Iris pigment epithelial cell (primary cell): Measurements from ENCODE around the gene MYBL2.

Experiments
- DNase-seq: peaks from one replicate; pipeline ENCODE4 v3.0.0-alpha.2; 2011; ENCODE audit warnings: low read depth

Gene MYBL2

DNA sequence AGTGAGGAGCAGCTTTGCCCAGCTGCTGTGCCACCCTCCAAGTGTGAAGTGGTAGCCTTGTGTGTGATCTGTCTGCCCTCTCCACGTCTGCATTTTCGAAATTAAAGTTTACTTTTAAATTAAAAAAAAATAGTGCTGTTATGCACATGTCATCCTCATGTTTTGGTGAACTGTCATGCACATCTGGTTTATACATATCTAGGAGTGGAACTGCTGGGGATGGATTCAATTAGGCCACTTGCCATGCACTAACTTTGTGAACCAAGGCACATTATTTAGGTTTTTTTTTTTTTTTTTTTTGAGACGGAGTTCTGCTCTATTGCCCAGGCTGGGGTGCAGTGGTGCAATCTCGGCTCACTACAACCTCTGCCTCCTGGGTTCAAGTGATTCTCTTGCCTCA, 56.3 kb downstream of the MYBL2 start:
- DNase-seq, result no peak

DNA sequence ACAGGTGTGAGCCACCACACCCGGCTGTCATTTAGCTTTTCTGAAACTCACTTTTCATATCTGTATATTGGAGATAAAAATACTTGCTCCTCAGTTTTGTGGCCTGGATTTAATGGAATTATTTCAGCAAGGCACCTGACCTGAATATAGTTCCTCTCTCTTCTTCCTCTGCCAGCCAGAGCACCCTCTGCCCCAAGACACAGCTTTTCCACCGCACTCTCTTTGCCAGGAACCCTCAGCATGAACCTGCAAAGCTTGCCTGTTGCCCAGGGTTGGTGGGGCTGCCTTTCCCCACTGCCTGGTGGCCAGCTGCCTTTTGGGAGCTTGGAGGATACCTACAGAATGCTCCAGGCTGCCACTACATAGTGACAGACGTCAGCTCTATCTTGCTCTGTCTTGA, 56.8 kb downstream of the MYBL2 start:
- no peak for DNase-seq

DNA sequence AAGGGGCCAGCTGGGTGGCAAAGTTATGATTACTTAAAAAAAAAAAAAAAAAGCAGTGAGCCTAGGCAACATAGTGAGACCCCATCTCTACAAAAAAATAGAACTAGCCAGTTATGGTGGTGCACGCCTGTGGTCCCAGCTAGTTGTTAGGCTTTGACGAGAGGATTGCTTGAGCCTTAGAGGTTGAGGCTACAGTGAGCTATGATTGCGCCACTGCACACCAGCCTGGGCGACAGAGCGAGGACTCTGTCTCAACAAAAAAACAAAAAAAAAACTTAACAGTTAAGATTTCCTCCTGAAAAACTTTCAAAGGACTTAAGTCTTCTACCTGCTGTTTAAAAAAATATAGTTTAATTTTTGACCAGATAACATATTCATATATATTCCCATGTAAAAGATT, 57.5 kb downstream of the MYBL2 start:
- no peak for DNase-seq

DNA sequence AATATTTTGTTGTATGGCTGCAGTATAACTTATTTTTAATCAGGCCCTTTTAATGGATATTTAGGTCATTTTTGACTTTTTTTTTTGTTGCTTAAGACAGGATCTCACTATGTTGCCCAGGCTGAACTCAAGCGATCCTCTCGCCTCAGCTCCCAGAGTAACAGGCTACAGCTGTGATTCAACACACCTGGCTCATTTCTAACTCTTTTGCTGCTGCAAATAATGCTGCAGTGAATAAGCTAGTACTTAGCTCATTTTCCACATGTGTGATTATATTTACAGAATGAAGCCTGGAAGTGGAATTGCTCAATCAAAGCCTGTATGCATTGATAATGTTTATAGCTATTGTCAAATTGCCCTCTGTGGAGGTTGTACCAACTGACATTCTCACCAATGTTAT, 58.8 kb downstream of the MYBL2 start:
- no peak for DNase-seq

DNA sequence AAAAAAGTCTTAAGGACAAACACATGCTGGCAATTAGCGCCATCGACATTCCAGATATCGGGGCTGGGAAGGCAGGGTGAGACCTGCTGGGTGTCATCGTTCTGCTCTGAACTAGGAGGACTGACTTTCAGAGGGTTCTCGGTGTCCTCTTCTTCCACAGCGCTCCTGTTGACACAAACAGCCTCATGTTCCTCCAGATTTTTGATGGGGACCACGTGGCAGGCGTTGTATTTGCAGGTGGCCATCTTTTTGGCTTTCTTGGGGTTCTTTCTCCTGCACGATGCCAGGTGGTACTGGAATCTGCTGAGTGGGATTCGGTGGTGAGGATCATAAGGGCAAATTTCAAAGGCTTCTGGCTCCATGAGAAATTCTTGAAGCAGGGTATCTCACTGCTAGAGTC, 59.4 kb downstream of the MYBL2 start:
- DNase-seq, result no peak

DNA sequence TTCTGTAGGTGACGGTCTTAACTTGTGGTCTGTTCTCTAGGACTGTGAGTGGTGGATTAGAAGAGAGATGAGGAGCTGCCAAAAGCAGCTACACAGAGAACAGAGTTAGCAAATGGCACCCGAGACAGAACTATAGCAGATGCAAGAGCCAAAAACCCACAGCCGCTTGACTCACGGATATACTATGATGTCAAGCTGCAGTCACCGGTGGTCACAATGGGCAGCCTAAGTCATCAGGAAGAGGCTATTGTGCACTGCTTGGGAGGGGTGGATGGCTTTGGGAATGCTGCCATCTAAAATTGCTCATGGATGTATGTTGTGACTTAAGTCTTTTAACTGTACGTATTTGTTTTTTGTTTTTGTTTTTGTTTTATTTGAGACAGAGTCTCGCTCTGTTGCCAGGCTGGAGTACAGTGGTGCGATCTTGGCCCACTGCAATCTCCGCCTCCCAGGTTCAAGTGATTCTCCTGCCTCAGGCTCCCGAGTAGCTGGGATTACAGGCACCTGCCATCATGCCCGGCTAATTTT, 60.0 kb downstream of the MYBL2 start, which contains the start of gene GTSF1L:
Gene GTSF1L (minus strand): TSS at position 192 of the 528 bp plus-strand sequence. CDS start 308 bp downstream, outside the sequence.
- DNase-seq, result peak; percentile 39

DNA sequence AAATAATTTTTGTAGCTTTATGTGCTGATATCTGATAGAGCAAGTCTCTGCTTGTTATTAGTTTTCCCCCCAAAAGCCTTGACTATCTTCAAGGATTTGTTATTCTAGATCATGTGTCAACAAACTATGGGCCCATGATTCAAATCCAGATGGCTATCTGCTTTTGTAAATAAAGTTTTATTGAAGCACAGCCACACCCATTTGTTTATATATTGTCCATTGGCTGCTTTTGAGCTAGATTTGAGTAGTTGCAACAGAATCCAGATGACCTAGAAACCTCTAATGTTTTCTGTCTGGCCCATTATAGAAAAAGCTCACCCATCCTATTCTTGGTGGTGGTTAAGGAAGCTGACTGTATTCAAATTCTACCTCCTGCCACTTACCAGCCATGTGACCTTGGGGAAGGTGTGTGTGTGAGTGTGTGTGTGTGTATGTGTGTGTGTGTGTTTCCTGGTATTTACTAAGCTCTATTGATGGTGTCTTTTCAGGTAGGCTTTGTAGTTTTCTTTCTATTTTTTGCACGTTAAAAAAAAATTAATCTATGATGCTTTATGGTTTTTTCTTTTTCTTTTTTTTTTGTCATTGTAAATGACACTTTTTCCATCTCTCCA, 61.2 kb downstream of the MYBL2 start:
- no peak for DNase-seq

DNA sequence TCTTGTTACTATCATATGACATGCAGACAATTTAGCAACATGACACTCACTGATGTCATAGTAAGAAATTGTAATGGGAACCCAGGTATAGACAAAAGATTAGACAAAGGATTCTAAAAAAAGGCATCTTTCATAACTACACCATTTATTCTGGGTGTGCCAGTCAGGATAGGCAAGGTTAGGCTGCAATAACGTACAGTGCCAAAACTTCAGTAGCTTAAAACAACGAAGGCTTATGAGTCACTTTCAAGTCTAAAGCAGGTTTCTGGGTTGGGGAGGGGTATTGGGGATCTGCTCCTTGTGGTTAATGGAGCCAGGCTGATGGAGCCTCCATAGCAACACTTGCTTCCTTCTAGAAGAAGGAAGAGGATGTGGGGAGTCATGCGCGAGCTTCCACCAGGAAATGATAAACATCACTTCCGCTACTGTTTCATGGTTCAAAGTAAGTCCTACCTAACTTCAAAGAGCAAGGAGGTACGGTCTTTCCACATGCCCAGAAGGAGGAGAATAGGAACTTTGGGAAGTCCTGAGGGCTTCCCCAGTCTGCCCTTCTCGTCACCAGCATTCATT, 61.9 kb downstream of the MYBL2 start:
- DNase-seq, result no peak

DNA sequence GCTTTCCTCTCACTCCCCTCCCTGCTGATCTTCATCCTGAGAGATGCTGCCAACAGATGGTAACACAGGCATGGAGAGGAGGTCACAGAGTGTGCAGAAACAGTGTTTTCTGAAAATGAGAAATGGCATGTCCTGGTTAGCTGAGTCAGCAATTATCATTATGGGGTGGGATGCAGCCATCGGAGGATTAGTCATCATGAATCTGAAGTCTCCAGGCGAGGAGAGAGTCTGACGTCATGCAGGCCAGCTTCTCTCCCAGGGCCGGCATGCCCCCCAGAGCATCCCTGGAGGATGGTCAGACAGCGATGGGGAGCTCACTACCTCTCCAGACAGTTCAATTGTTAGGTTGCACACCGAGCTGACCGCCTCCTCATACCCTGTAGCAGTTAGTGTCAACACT, 64.6 kb downstream of the MYBL2 start:
- DNase-seq, result peak; percentile 71

DNA sequence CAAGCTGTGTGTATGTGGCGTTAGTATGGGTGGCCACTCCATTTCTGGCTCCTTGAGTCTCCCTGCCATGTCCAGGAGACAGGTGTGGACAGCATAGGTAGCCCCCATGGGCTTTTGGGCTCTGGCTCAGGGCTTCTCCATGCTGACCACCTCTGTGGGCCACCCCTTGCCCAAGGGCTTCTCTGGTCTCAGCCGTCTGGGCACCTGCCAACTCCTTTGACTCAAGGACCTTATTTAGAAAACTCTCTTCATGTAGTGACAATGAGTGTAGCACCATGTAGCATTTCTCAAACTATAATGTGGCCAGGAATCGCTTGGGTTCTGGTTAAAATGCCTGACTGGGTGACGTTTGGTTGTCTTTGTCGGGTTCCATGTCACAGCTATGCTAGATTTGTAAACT, 65.0 kb downstream of the MYBL2 start:
- DNase-seq, result no peak

DNA sequence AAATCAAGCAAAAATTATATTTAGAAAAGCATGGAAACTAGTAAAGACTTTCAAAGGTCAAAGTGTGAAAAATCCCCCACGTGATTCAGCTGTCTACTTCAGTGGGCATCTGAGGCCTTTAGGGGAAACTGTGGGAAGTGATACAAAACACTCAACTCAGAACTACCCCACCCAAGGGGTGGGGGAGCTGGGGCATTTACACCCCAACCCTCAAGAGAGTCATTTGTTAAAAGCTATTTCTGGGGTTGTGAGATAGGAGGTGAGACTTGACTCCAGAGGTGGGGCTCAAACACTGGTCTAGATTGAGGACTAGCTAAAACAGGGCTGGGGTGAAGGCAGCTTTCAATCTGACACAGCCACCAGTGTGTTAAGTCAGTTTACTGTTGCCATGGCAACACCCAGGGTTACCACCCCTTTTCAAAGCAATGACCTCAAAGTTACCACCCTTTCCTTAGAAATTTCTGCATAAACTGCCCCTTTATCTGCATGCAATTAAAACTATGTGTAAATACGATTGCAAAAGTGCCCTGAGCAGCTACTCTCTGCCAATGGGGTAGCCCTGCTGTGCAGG, 69.8 kb downstream of the MYBL2 start:
- no peak for DNase-seq

DNA sequence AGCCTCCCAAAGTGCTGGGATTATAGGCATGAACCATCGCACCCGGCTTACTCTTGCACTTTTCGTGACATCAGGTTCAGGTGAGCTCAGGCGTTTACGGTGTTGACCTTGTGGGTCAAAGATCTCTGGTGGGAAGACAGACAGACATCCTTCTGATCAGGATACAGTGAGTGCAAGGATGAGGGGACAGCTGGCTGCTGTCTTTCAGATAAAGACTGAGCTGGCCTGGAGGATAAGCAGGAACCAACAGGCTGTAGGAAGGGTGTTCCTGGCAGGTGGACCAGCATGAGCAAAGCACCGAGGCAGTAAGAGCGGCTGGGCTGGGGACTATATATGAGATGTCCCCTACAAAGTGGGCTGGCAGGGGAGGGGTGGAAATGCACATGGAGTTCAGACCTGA, 71.0 kb downstream of the MYBL2 start:
- DNase-seq, result no peak

DNA sequence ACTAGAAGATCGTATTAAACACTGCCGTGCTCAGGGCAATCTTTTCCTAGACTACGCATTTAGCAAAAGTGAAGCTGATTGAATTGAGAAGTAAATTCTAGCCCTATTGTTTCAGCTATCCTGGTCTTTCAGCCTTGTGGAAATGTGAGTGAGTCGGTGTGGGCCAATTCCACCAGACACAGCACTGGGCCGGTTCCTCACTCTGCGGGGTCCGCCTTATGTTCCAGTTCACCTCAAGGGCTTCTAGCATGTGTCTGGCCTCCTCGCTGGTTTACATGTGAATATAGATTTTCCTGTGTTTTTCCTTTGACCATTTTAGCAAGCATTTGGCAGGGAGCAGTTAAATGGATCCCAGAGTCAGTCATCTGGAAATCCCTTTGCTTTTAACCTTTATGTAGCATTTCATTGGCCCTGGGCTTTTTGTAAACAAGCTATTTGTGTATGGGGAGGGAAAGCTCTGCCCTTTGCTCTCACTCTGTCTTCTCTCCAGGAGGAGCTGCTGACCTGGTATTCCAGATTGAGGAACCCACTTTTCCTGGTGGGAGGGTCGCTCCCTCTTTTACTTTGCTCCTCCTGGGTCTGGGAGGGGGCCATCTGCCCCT, 72.3 kb downstream of the MYBL2 start:
- no peak for DNase-seq

DNA sequence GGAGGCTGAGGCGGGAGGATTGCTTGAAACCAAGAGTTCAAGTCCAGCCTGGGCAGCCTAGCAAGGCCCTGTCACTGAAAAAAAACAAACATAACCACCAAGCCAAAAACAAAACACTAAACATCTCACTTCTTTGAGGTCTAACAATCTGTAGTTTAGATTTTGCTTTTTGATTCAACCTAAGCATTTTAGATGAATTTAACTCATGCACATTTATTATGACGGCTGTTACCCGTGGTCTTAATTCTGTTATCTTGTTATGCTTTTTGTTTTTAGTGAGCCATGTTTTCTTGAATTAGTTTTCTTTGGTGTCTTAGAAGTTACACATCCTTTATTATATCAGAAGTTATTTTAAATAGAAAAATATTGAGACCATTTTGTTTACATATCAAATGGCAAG, 73.7 kb downstream of the MYBL2 start:
- DNase-seq, result no peak

DNA sequence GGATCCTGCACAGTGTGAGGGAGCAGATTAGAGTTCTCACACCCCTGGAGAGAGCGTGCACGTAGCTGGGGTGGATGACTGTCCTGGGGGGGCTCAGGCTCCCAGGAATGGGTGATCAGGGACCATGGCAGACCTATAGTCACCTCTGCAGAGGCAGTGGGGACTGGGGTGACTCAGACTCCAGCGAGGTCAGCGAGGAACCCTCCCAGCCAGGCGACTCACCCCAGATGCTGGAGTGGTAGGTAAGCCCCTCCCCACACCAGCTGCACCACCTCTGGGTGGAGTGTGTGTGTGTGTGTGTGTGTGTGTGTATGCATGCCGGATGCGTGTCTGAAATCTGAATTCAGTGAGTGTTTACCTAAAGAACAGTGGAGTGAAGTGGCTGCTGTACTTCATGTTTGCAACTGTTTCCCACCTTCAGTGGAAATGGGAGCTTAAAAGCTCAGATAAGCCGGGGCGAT, 77.3 kb downstream of the MYBL2 start:
- DNase-seq, result no peak

DNA sequence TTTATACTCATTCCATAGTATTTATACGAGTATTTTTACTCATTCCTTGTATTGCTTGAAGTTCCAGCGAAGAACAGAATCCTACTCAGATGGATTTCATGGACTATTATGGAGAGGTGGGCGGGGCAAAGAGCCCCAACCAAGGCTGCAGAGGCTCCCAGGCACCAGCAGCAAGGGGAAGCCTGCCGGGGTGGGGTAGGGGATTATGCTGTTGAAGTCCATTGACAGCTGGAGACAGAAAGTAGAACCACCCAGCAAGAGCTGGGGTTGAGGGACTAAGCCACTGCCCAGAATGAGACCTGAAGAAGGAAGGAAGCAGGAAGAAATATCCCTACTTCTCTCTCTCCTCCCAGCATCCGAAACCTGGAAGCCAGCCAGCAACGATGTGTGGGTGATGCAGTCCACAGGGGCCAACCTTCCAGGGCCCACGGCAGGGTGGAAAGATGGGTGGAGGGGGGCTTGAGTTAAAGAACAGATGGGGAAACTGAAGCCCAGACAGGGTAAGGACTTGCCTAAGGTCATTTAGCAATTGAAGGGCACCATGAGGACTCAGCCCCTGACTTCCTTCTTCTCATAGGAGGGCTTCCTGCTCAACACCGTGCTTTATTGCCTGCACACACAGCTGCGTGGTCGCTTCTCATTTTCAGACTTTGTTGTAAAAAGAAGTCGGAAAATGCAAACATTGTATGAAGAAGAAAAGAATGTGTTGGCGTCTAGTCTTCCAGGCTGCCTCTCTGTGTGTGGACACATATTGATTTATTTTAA, 78.2 kb downstream of the MYBL2 start:
- DNase-seq, result no peak

DNA sequence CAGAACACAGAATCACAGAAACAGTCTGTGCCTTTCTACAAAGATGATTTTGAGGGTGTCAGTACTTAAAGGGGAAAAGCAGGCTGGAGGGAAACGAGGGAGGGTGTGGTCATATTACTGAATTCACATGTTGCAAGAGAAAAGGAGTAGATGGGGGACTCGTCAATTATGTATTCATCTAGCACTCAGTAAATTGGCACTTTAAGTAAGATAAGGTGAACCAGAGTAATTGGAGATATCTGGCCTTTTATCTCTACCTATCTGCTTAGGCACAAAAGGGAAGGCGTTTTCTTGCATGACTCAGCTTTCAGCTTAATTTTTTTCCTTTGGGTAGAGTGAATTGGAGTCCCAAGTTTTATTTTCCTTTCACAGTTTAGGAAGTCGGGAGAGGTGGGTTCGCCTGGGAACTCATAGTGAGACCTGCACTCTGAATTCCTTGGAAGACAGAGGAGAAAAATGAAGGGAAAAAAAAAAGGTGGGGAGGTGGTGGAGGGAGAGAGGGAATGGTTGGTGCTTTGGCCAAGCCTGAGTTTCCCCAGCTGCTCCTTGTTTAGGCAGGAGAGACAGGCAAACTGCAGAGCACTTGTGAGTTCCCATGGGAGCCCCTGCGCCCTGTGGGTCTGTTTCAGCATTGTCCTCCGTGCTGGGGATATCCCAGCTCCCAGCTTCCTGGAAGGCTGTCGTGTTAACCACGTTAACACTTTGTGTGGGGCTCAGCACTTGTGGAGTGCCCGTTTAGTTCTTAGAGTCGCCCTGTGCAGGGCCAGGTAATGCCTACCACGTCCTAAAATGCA, 79.6 kb downstream of the MYBL2 start:
- DNase-seq, result no peak

DNA sequence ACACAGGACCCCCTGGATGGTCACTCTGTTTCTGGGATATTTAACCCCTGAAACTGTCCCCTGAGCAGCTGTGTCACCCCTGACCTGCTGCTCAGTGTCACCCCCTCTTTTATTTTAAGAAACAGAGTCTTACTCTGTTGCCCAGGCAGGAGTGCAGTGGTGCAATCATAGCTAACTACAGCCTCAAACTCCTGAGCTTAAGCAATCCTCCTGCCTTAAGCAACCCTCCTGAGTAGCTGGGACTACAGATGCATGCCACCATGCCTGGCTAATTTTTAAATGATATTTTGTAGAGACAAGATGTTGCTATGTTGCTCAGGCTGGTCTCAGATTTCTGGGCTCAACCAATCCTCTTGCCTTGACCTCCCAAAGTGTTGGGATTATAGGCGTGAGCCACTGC, 81.4 kb downstream of the MYBL2 start:
- DNase-seq, result peak; percentile 74

DNA sequence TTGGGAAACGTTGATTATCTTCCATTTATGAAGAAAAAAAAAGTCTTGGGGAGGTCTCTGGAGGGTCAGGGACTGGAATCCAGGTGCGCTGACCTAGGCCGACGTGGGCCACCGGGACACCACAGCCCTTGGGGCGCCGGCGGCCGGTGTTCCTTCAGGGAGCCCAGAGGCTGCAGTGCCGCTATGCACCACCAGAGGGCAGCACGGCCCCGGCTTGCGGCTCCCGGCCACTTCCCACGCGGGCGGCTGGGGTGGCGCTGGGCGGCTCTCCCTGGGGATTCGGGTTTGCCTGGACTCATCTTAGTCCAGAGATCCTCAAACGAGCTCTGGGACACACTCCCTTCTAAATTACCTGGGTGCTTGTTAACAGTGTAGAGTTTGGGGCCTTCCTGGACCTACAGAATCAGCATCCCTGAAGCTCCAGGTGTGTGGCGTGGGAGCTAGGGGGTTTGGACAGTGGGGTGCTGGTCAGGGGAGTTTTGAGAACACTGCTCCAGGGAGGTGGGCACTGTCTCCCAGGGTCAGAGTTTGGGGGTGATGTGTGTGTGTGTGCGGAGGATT, 82.9 kb downstream of the MYBL2 start:
- peak; percentile 48 for DNase-seq

DNA sequence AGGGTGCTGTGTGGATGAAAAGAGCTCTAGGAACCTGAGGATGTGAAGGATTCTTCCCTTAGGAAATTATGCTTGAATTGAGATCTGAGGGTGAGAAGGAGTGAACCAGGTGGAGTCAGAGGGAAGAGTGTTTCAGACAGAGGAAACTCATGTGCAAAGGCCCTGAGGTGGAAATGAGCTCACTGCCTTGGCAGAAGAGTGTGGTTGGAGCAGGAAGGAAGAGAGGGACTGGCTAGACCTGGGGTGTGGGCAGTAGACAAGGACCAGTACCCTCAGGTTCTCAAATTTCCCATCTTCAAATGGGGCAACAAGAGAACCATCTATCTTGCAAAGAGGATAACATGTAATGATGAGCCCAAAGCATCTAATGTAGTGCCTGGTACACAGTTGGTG, 83.9 kb downstream of the MYBL2 start:
- DNase-seq, result no peak
